HepG2 (cell line): ENCODE measurements around the gene CNKSR3. TPM values are rescaled to one million over a fixed set of nuclear protein-coding genes. Genes with fewer than 3 reads are reported as not detected.

ENCODE experiments used
- ATAC-seq: fragments of 200-7000 bp; cut with Tn5 transposase; 3 replicates; pipeline ENCODE4 v1.9.1; 2020; ENCODE audit warnings: mild to moderate bottlenecking, moderate library complexity
- BruUV-seq: library from RNA; stranded (reverse); fragments of 400-500 nt; replicated peaks from 2 replicates; lab custom pipeline; 2021; lab: Mats Ljungman, UMichigan
- CTCF ChIA-PET: fragments of 300-600 bp; formaldehyde crosslinking; extraction: SDS; loops from one replicate; lab custom pipeline; 2021; ENCODE audit warnings: low total read pairs, inconsistent platforms, low intra/inter-chr PET ratio; lab: Yijun Ruan, JAX
- POLR2A ChIA-PET: fragments of 350-600 bp; sonication (Branson Sonifier 250); formaldehyde crosslinking; loops from one replicate; lab custom pipeline; 2020; ENCODE audit warnings: antibody characterized with exemption, inconsistent platforms; lab: Yijun Ruan, JAX
- DNase-seq: peaks from one replicate; pipeline ENCODE4 v3.0.0-alpha.2; 2015; ENCODE audit warnings: low spot score
- FAIRE-seq: peaks from 3 replicates; lab custom pipeline; 2011; peaks lifted over from hg19 to GRCh38; lab: Jason Lieb, UNC
- H2AFZ ChIP-seq: one replicate; pipeline ENCODE4 v1.6.1; 2011; ENCODE audit warnings: low read length, inconsistent platforms
- H3K27ac ChIP-seq: fragments of 300-600 bp; 3 replicates; pipeline ENCODE4 v1.8.0; 2011; ENCODE audit warnings: mixed run types, mild to moderate bottlenecking, mixed read lengths, low read length, inconsistent platforms; ENCODE audit not compliant: insufficient read depth; ENCODE audit errors: extremely low read length
- H3K27me3 ChIP-seq, 2 experiments: fragments of 200-600 bp in 1 of 2; 2 replicates in 1 of 2; 3 replicates in 1 of 2; pipeline versions ENCODE4 v1.6.0 to v1.8.0; 2011; ENCODE audit warnings: low read length in 2 of 2, mild to moderate bottlenecking in 2 of 2, moderate library complexity in 2 of 2, inconsistent platforms in 1 of 2; ENCODE audit not compliant: insufficient read depth in 2 of 2, control insufficient read depth in 1 of 2
- H3K36me3 ChIP-seq, 2 experiments: fragments of 200-600 bp in 1 of 2; replicated peaks in 1 of 2; 2 replicates in 1 of 2; 3 replicates in 1 of 2; pipeline versions ENCODE4 v1.5.1 to v1.8.0; 2011; ENCODE audit warnings: low read length in 2 of 2, inconsistent platforms in 1 of 2; ENCODE audit not compliant: insufficient read depth in 2 of 2, control insufficient read depth in 1 of 2
- H3K4me1 ChIP-seq: 2 replicates; pipeline ENCODE4 v1.5.1; 2012; ENCODE audit warnings: low read length, inconsistent platforms; ENCODE audit not compliant: insufficient read depth
- H3K4me2 ChIP-seq: 2 replicates; pipeline ENCODE4 v1.6.0; 2011; ENCODE audit warnings: low read depth, low read length, inconsistent platforms
- H3K4me3 ChIP-seq, 3 experiments: fragments of 200-600 bp in 1 of 3; sonication (generic), shearing (Covaris generic) in 1 of 3; replicated peaks in 1 of 3; 2 replicates each; pipeline ENCODE4 v1.5.1; 2011 to 2016; ENCODE audit warnings: low read length in 3 of 3, inconsistent platforms in 2 of 3, low read depth in 2 of 3, mild to moderate bottlenecking in 2 of 3, control low read depth in 1 of 3, mixed read lengths in 1 of 3; ENCODE audit not compliant: insufficient read depth in 1 of 3
- H3K79me2 ChIP-seq: one replicate; pipeline ENCODE4 v1.6.1; 2011; ENCODE audit warnings: low read length, inconsistent platforms; ENCODE audit not compliant: insufficient read depth
- H3K9ac ChIP-seq: 2 replicates; pipeline ENCODE4 v1.6.0; 2011; ENCODE audit warnings: mild to moderate bottlenecking, low read depth, low read length, inconsistent platforms; ENCODE audit not compliant: insufficient read depth
- H3K9me3 ChIP-seq: 2 replicates; pipeline ENCODE4 v1.5.1; 2012; ENCODE audit warnings: mild to moderate bottlenecking, low read length
- H4K20me1 ChIP-seq: 2 replicates; pipeline ENCODE4 v1.6.0; 2011; ENCODE audit warnings: inconsistent platforms, mild to moderate bottlenecking, low read length, moderate library complexity; ENCODE audit not compliant: insufficient read depth
- FOSL2 ChIP-seq: sonication (generic); formaldehyde crosslinking; IDR thresholded peaks from 2 replicates; pipeline ENCODE4 v1.4.0; 2020; ENCODE audit warnings: missing genetic modification reagents
- FOXA3 ChIP-seq: IDR thresholded peaks from 2 replicates; pipeline ENCODE4 v1.6.1; 2016; ENCODE audit warnings: missing genetic modification reagents, missing compliant biosample characterization
- HES4 ChIP-seq: sonication (generic); formaldehyde crosslinking; IDR thresholded peaks from 2 replicates; pipeline ENCODE4 v1.9.0; 2021; ENCODE audit warnings: mild to moderate bottlenecking, missing genetic modification reagents, borderline replicate concordance
- HNRNPUL1 ChIP-seq: fragments of 200-400 bp; formaldehyde crosslinking; IDR thresholded peaks from 2 replicates; pipeline ENCODE4 v1.6.1; 2017; ENCODE audit warnings: low read depth, mild to moderate bottlenecking, low read length, moderate library complexity
- NCOR1 ChIP-seq: fragments of 200-600 bp; sonication (generic); IDR thresholded peaks from 2 replicates; pipeline ENCODE4 v1.7.0; 2017; ENCODE audit warnings: antibody characterized with exemption, low read length, borderline replicate concordance
- POLR2AphosphoS2 ChIP-seq: IDR thresholded peaks from 2 replicates; pipeline ENCODE4 v1.6.1; 2011; ENCODE audit warnings: low read depth, low read length, improper control_type of control experiment
- ZBTB40 ChIP-seq, 2 experiments: fragments of 450-650 bp in 1 of 2; sonication (generic) in 1 of 2; formaldehyde crosslinking in 1 of 2; IDR thresholded peaks; 2 replicates each; pipeline versions ENCODE4 v1.6.1 to v1.8.0; 2016 to 2022; ENCODE audit warnings: antibody characterized with exemption in 1 of 2, mild to moderate bottlenecking in 1 of 2, missing genetic modification reagents in 1 of 2
- ZNF251 ChIP-seq: sonication (generic); formaldehyde crosslinking; IDR thresholded peaks from 2 replicates; pipeline ENCODE4 v1.9.0; 2021; ENCODE audit warnings: mild to moderate bottlenecking, missing genetic modification reagents
- ZNF274 ChIP-seq: sonication (generic); formaldehyde crosslinking; IDR thresholded peaks from 2 replicates; pipeline ENCODE4 v1.5.1; 2020; ENCODE audit warnings: mild to moderate bottlenecking, missing genetic modification reagents
- ZNF3 ChIP-seq: IDR thresholded peaks from 2 replicates; pipeline ENCODE4 v1.7.0; 2017; ENCODE audit warnings: inconsistent platforms
- ZNF562 ChIP-seq: sonication (generic); formaldehyde crosslinking; IDR thresholded peaks from 2 replicates; pipeline ENCODE4 v1.8.0; 2022; ENCODE audit warnings: missing genetic modification reagents, borderline replicate concordance
- ZSCAN30 ChIP-seq: sonication (generic); formaldehyde crosslinking; IDR thresholded peaks from 2 replicates; pipeline ENCODE4 v1.5.0; 2020; ENCODE audit warnings: mild to moderate bottlenecking, missing genetic modification reagents
- WGBS: methylation state at CpG from one replicate; pipeline ENCODE4 v1.1.6; 2017; ENCODE audit warnings: low lambda C conversion rate; 5-methylcytosine and 5-hydroxymethylcytosine counted together
- in situ Hi-C: cut with HindIII; loops from 2 replicates; pipeline ENCODE4 v1.10.0; 2017; ENCODE audit warnings: low pct_unique_long_range_greater_than_20kb; ENCODE audit not compliant: extremely low pct_ligation_motif_present
- intact Hi-C: fragments of 100-400 bp; cut with micrococcal nuclease; formaldehyde crosslinking; loops from one replicate; pipeline ENCODE4 v1.10.0; 2022; ENCODE audit not compliant: unreplicated experiment
- polyA plus RNA-seq, 8 experiments: library from polyadenylated mRNA; depleted of rRNA in 3 of 8; stranded (reverse) in 7 of 8; unstranded in 1 of 8; fragments of >200 nt; fragmentation: Illumina TruSeq in 4 of 8; extraction: Trizol in 4 of 8; gene quantifications; 2 replicates each; pipeline versions ENCODE4 v1.2.1 to v1.2.3, GENCODE V29; 2011 to 2016; ENCODE audit warnings: low read depth in 4 of 8, missing spikeins in 1 of 8, mixed read lengths in 1 of 8; ENCODE audit not compliant: insufficient read depth in 1 of 8
- total RNA-seq, 5 experiments: library from RNA; depleted of rRNA; stranded (reverse); fragments of >200 nt; fragmentation: Illumina TruSeq; extraction: Trizol; gene quantifications; 2 replicates each; pipeline ENCODE4 v1.2.3, GENCODE V29; 2016; ENCODE audit warnings: low read depth in 1 of 5

Gene CNKSR3
- total and polyA plus RNA-seq, 2 of the 13 experiments (the other 11 are each of a cell fraction or from before 2014, with no cell fraction given), result 9.2 to 38.6 TPM

- TF ChIP-seq HES4 (CRISPR knock-in tag), result no peak
- TF ChIP-seq ZNF3 (CRISPR knock-in tag), result no peak
- no peak for TF ChIP-seq ZNF562
- TF ChIP-seq FOSL2 (CRISPR knock-in tag), result no peak
- TF ChIP-seq FOXA3 (CRISPR knock-in tag), result no peak
Observed at GRCh38 chr6:154548130-154548830, 37.8 kb upstream of the CNKSR3 start (continued).

GRCh38 chr6:154543628-154544027, 33.1 kb upstream of the CNKSR3 start:
- Histone ChIP-seq H3K36me3 (no peaks in the 10 kb centered on the region), H3K27ac (no peak overlapping the region), H3K9ac (no peak overlapping the region), H4K20me1 (no peaks in the 10 kb centered on the region), H3K9me3 (no peaks in the 10 kb centered on the region), H2AFZ (no peak overlapping the region), H3K4me2 (no peak overlapping the region), H3K4me1 (peaks cover 13% of the 10 kb centered on the region), H3K79me2 (no peaks in the 10 kb centered on the region), H3K27me3 (no peaks in the 10 kb centered on the region), H3K4me3 (no peak overlapping the region)
- POLR2A ChIA-PET, result no interaction called here
- ATAC-seq (no peak), DNase-seq (no peak), FAIRE-seq (no peak)
- intact Hi-C loops (no loop called here), in situ Hi-C loops (no loop called here)
- no TSS peak for BruUV-seq
- 83% methylated on average over 5 of the region's 5 CpGs for WGBS
- CTCF ChIA-PET, result no interaction called here
- TF ChIP-seq HNRNPUL1, result no peak
- TF ChIP-seq ZNF274 (CRISPR knock-in tag), result no peak
- TF ChIP-seq POLR2AphosphoS2, result no peak
- no peak for TF ChIP-seq ZSCAN30
- no peak for TF ChIP-seq ZBTB40 (IDR thresholded peaks at IDR 0.05)
- TF ChIP-seq ZBTB40 (CRISPR knock-in tag; IDR thresholded peaks at IDR 0.05), result no peak
- TF ChIP-seq ZNF251 (CRISPR knock-in tag), result no peak
- TF ChIP-seq NCOR1, result no peak
